Testis (tissue), 2 donors: Measurements from ENCODE around the gene TMEM80.

ENCODE experiments used
- POLR2A ChIP-seq: fragments of 450-650 bp; IDR thresholded peaks from one replicate; pipeline ENCODE4 v1.6.1; 2017; ENCODE audit warnings: antibody characterized with exemption, mild to moderate bottlenecking, moderate library complexity
- TF ChIP-seq, protein P1 (sequence below), 3 experiments: fragments of 450-650 bp in 2 of 3; fragments of 200-600 bp in 1 of 3; sonication (generic) in 1 of 3; IDR thresholded peaks; one replicate each; pipeline ENCODE4 v1.5.1; 2016 to 2019; ENCODE audit warnings: antibody characterized with exemption in 3 of 3, mild to moderate bottlenecking in 2 of 3, moderate library complexity in 1 of 3

DNA sequence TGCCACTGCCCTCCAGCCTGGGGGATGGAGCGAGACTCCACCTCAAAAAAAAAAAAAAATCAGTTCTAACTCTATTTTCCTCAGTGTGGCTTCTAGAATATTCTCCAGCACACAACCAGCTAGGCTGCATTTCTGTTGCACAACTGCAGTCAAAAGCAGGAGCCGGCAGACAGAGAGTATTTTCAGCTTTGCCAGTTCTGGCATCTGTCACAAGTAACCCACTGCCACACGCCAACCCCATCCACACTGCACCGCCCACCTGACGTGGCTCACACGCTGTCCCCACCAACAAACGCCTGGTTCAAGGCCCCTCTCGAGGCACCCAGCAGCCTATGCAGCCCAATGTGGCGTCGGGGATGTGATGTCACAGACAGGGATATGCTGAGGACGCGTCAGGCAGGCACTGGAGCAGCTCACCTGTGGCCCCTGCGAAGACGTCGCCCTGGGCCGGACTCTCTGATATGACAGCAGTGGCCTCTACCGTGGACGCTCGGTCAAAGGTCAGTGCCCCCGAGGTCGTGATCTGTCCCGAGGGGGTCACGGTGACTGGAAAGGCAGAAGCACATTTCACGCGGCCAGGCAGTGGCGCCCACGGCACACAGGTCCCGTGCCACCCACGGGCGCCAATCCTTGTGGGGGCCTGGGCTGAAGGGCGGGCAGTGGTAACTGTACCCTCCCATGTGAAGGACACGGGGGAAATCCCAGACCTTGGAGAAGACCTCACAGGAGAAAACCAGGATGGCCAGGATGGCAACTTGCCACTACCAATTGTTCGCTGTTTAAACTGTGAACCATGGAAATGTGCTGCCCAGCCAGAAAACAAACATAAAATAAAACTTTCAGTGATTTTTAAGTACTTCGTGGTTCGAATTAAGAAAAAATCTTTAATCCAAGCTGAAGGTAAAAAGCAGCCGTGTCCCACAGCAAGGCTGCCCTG, 16.1 kb upstream of the TMEM80 start:
- TF ChIP-seq, protein P1, sequence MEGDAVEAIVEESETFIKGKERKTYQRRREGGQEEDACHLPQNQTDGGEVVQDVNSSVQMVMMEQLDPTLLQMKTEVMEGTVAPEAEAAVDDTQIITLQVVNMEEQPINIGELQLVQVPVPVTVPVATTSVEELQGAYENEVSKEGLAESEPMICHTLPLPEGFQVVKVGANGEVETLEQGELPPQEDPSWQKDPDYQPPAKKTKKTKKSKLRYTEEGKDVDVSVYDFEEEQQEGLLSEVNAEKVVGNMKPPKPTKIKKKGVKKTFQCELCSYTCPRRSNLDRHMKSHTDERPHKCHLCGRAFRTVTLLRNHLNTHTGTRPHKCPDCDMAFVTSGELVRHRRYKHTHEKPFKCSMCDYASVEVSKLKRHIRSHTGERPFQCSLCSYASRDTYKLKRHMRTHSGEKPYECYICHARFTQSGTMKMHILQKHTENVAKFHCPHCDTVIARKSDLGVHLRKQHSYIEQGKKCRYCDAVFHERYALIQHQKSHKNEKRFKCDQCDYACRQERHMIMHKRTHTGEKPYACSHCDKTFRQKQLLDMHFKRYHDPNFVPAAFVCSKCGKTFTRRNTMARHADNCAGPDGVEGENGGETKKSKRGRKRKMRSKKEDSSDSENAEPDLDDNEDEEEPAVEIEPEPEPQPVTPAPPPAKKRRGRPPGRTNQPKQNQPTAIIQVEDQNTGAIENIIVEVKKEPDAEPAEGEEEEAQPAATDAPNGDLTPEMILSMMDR (IDR thresholded peaks at IDR 0.05) = no peak
- no peak for TF ChIP-seq POLR2A
